ENCODE results near the gene SLC35C1.
A peak's percentile ranks its signal among the peaks of the same experiment; 100 is the strongest.

SLC35C1 gene

GRCh38 chr11:45804761-45805304, at the start of gene SLC35C1:
Gene SLC35C1, plus strand, starts transcription at chr11:45805149. Its CDS starts 653 bp downstream, at chr11:45805802.
- DNase-seq: peak; percentile 85 to 92

GRCh38 chr11:45755281-45755859, 49.6 kb upstream of the SLC35C1 start:
- no peak for DNase-seq

- DNase-seq: no peak
Measured at GRCh38 chr11:45756384-45757010, 48.5 kb upstream of the SLC35C1 start.

DNA sequence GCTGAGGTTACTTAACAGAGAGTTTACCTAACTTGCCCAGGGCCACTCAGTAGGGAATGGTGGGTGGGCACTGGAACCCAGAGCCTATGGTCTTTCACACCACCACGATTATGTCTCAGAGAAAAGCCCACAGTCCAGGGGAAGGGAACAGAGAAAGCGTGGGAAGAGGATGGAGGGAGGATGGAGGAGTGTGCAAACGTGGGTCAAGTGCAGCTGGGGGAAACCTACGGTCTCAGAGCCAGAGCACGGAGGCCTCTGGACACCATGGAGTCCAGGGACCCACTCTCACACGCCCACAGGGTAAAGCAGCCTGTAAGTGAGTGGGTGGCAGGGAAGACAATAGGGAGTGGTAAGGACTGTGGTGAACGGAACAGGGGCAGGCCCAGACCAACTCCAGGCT, 47.3 kb upstream of the SLC35C1 start:
- no peak for DNase-seq

GRCh38 chr11:45761659-45762058, 43.3 kb upstream of the SLC35C1 start:
- DNase-seq: no peak

DNA sequence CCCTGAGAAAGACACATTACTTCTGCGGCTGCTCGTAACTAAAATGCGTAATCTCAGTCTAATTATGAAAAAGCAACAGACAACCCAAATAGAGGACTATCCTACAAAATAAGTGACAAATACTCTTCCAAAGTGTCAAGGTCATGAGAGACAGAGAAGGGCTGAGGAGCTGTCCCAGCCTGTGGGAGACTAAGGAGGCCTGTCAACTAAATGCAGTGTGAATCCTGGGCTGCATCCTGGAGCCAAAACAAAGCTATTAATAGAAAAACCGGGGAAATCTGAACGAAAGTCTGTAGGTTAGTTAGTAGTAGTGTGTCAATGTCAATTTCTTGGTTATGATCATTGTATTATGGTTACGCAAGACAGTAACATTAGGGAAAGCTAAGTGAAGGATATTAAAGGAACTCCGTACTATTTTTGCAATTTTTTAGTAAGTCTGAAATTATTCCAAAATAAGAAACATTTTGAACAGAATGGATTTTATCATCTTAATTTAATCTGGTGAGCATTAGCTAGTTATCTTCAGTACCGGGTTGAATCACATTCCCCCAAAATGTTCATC, 39.8 kb upstream of the SLC35C1 start:
- no peak for DNase-seq

GRCh38 chr11:45765836-45766235, 39.1 kb upstream of the SLC35C1 start:
- DNase-seq: no peak

DNA sequence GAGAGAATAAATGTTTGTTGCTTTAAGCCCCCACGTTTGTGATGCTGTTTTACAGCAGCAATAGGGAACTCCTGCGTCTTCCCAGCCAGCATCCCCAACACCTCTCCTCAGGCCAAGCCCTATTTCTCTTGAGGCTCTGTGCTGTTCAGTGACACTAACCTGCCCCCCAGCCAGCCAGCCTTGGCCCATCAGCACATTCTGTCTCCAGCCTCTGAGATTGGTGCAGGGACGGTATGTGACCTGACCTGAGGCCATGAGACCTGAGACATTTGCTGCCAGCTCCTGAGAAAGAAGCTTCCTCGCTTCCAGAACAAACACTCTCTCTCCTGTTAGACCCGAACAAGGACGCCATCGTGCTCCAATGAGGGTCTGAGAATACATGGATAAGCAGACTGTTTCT, 38.5 kb upstream of the SLC35C1 start:
- no peak for DNase-seq

DNA sequence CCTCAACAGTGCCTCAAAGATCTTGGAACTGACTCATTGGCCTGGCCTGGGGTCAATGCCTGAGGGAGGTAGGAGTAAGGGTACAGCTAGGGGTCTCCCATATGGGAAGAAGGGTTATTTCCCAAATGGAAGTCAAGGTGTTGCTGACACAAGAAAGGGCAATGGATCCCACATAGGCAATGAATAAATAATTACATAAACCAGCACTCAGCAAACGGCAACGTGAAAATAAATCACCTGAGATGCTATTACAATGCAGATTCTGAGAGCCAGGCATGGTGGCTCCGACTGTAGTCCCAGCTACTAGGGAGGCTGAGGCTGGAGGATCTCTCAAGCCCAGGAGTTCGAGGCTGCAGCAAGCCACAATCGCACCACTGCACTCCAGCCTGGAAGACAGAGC, 36.5 kb upstream of the SLC35C1 start:
- no peak for DNase-seq

DNA sequence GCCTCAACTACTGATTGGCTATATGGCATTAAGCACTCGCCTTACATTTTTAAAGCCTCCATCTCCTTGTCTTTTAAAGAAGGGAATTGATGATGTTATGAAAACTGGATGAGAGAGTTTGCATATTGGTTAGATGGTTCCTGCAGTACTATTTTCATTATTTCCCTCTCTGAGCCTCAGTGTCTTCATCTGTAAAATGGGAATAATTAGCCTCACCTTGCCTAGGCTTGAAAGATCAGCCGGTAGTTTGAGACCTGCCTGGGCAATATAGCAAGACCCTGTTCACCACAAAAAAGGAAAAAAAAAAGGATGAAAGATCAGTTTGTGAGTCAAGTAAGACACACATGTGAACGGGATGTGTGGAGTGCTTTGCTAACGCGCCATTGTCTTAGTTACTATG, 35.0 kb upstream of the SLC35C1 start:
- no peak for DNase-seq

DNA sequence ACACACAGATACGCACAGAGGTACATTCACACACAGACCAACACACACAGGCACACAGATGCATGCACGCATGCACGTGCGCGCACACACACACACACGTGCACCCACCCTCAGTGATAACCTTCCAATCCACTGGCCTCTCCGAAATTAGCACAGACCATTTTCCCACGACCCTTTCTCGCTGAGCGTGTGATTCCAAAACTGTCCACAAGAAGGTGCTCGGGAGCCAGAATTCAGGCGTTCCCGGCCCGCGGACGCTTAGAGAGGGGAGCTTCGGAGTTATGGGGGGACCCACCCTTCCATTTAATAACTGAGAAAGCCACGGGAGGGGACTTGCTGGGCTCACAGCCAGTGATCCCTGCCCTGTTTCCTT, 33.8 kb upstream of the SLC35C1 start:
- peak; percentile 33 to 59 for DNase-seq

DNA sequence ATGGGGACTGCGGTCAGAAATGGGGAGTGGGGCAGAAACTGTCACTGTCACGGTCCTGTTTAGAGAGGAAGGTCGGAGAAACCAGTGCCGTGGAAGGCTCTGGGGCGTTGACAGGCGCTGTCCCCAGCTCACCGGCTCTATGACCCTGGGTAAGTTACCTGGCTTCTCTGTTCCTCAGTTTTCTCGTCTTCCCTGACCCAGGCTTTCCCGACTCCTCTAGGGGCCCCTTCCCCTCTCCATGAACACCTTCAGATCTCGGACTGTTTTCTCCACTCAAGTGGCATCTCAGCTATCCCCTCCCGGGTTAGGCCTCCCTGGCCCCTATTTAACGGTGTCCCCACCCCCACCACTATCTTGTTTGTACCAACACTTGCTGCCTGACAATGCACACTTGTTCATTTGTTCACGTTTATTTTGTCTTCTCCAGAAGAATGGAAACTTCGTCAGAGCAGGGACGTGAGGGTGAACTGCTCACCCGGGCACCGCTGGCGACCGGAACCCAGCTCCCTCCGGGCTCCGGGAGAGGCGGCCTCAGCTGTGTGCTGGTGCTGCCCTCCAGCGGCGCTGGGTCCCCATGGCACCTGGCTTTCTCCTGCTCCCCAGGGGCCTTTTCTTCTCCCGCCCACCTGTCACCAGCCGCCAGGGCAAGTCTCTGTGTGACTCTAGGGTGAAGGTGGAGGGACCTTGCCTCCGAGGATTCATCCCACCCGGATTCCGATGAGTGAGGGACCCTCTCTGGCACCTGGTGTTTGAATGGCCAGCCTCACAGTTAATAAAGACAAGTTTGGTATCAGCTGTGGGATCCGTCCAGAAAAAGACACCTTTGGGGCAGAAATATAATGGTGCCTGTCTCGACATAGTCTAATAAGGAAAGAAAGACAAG, 33.1 kb upstream of the SLC35C1 start:
- peak; percentile 73 to 75 for DNase-seq

DNA sequence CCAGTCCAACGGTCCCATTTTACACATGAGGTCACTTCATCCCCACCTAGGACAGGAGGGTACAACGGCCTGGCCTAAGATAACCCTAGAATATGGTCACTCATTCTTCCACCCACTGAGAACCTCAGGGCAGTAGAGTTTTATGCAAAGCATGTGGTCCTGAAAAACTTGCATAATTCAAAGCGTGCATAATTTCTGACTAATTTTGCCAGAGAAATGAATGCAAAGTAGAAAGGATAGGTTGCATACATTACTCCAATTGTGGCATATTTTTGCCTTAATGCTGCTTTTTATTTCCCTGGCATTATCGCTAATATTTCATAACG, 32.5 kb upstream of the SLC35C1 start:
- no peak for DNase-seq

DNA sequence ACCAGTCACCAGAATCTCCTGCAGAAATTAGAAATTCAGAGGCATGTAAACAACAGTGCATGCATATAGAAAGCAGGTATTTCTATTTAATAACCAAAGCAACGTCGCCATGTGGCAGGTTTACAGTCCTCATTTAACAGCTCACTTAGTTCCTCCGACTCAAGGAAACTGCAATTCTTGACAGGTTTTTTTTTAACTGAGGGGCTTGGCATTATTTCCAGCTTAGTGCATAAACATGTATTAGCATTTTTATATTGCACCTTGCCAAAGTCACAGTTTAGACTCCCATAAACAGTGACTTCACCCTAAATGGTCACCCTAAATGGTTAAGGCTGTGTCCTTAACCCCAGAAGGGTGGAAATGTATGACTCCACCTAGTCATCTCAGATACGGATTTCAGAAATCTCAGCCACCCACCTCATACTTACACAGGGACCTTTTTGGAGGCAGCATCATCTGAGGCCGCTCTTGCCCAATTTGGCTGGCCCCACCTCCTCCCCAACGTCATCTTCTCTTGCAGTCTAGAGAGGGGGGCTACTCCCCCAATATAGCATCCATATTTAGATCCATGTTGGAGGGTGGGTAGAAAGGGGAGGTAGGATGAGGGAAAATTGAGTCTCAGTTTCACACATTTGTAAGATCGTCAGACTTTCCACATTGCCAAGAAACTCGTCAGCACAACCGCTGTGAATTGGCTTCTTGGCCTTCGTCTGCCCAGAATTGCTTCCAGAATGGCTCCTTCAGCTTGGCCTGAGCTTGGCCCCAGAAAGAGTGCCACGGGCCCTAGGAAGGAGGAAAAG, 31.8 kb upstream of the SLC35C1 start:
- no peak for DNase-seq

GRCh38 chr11:45773786-45774655, 30.9 kb upstream of the SLC35C1 start:
- DNase-seq: no peak

DNA sequence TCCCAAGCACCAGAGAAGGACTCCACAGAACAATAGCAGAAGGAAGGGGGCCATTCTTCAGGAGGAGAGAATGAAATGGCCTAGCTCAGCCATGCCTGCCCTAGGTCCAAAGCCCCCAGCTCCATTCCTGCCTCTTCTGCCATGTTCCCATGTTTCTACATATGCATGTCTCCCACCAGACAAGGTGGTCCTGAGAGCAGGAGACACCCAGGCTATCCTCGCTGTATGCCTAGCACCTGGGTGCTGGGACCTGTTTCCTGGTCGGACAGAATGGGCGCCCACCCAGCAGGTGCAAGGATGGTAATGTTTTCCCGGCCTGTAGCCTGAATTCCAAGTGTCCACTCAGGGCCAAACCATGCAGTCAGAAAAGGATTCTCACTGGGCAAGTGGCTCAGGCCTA, 30.2 kb upstream of the SLC35C1 start:
- DNase-seq: no peak

DNA sequence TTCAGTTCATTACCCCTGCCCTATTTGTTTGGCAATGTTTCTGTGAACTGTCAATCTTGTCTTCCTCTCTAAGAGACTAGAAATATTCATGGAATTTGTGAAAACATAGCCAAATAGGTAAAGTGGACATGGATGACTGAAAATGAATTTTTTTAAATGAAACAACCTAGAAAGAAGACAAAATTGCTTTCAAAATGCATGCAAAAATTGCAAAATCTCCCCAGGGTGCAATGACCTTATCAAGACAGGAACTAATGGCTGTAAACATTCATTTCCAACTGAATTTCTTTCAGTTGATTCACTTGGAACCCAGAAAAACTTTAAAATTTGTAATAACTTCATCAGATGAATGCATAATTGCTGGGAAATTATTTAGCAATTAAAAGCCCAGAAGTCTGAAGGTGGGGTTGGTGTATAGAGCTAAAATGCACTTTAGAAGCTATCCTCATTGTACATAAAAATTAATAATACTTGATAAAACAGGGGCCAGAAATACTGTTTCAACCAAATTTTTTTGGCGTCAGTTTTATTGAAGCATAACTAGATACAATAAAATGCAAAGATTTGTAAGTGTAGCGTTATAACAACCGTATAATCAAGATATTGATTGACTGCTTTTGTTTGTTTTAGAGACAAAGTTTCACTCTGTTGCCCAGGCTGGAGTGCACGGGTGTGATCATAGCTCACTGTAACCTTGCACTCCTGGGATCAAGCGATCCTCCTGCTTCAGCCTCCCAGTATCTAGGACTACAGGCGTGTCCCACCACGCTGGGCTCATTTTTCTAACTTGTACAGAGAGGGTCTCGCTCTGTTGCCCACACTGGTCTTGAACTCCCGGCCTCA, 27.6 kb upstream of the SLC35C1 start:
- DNase-seq: peak; percentile 15 to 18

DNA sequence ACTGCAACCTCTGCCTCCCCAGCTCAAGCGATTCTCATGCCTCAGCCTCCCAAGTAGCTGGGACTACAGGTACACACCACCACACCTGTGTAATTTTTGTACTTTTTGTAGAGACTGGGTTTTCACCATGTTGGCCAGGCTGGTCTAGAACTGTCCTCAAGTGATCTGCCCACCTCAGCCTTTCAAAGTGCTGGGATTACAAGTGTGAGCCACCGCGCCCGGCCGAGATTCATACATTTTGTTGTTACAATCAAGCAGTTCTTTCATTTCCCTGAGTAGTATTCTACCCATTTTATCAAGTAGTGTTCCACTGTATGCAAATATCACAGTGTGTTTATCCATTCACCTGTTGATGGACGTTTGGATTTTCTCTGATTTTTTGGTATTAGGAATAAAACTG, 26.6 kb upstream of the SLC35C1 start:
- no peak for DNase-seq

GRCh38 chr11:45779602-45780001, 25.3 kb upstream of the SLC35C1 start:
- no peak for DNase-seq

- no peak for DNase-seq
Measured at GRCh38 chr11:45786272-45786671, 18.7 kb upstream of the SLC35C1 start.

GRCh38 chr11:45788887-45789286, 16.1 kb upstream of the SLC35C1 start:
- no peak for DNase-seq

All from AML-193 (cell line).